Measurements from ENCODE around the gene ATXN7L1. TPM values are rescaled to one million over a fixed set of nuclear protein-coding genes. Genes with fewer than 3 reads are reported as not detected.

ATXN7L1 gene
- total RNA-seq, 1 experiment from 2014 or later, result 24.3 TPM

- Histone ChIP-seq H2AFZ (ENCODE audit: low read length) (no peak overlapping the region), H3K9ac (ENCODE audit: extremely low read depth, insufficient read length, low read length) (no peak overlapping the region), H3K18ac (ENCODE audit: insufficient read length, low read depth, low read length) (no peak overlapping the region), H2BK5ac (ENCODE audit: insufficient read length, low read length) (no peak overlapping the region), H3K56ac (ENCODE audit: insufficient read length, low read depth, low read length) (no peak overlapping the region), H3K23ac (ENCODE audit: insufficient read length, low read depth, low read length) (no peak overlapping the region), H2BK20ac (ENCODE audit: low read depth, low read length, poor library complexity, severe bottlenecking) (no peak overlapping the region), H4K91ac (ENCODE audit: insufficient read length, low read depth, low read length) (no peak overlapping the region), H2BK15ac (ENCODE audit: low read depth, low read length) (no peak overlapping the region), H4K20me1 (ENCODE audit: control insufficient read depth, insufficient read depth, insufficient read length) (no peaks in the 10 kb centered on the region), H3K4me2 (ENCODE audit: insufficient read depth, insufficient read length, low read length) (no peak overlapping the region), H2BK120ac (ENCODE audit: low read depth, low read length, poor library complexity, severe bottlenecking) (no peak overlapping the region), H4K8ac (replicated peaks; ENCODE audit: insufficient read length, low read depth, low read length) (no peak overlapping the region), H3T11ph (ENCODE audit: low read length) (no peak overlapping the region), H4K5ac (ENCODE audit: insufficient read length, low read depth, low read length) (no peak overlapping the region), H3K4ac (ENCODE audit: low read depth, low read length) (no peak overlapping the region), H3K27me3 (ENCODE audit: insufficient read depth, low read length) (no peaks in the 10 kb centered on the region; the same call in 1 of the 2 replicates), H3K79me1 (ENCODE audit: insufficient read depth, low read depth, low read length, poor library complexity, severe bottlenecking) (no peaks in the 10 kb centered on the region), H2BK12ac (ENCODE audit: insufficient read length, low read depth, low read length) (no peak overlapping the region), H3K9me3 (ENCODE audit: control insufficient read depth, low read depth, low read length) (no peaks in the 10 kb centered on the region), H3K79me2 (ENCODE audit: insufficient read depth, low read length) (peaks cover 5% of the 10 kb centered on the region), H3K23me2 (ENCODE audit: insufficient read length, low read depth, low read length, poor library complexity, severe bottlenecking) (peaks cover 4% of the 10 kb centered on the region), H3K27ac (ENCODE audit: insufficient read length, low read depth, low read length) (no peak overlapping the region), H3K4me1 (ENCODE audit: insufficient read depth, low read length) (peaks cover 28% of the 10 kb centered on the region), H3K14ac (ENCODE audit: insufficient read depth, low read length) (no peak overlapping the region), H2AK5ac (ENCODE audit: insufficient read length, low read length) (no peak overlapping the region)
- TF ChIP-seq CTCF (conservative IDR thresholded peaks at IDR 0.05), result no peak
- Mint-ChIP-seq H3K4me1 (peaks cover 40 to 54% of the 10 kb centered on the region in 2 experiments), H3K9me3 (no peaks in the 10 kb centered on the region; a peak in 1 of 5 replicates), H3K36me3 (ENCODE audit: insufficient read depth in 1 of 3, low read depth in 3 of 3) (peaks cover 5 to 16% (median 15%) of the 10 kb centered on the region in 3 experiments), H3K27me3 (ENCODE audit: low read depth) (peaks cover 38% of the 10 kb centered on the region), H3K4me3 (no peak overlapping the region), H3K27ac (no peak overlapping the region)
- no peak for DNase-seq
- WGBS (ENCODE audit: extremely low coverage, insufficient read length, low lambda C conversion rate), result no CpG with 5 or more reads among the region's 8 CpGs
Measured at GRCh38 chr7:105840981-105841749, 35.2 kb downstream of the ATXN7L1 start.
